ENCODE results near the gene RHOH. TPM values are rescaled to one million over a fixed set of nuclear protein-coding genes. Genes with fewer than 3 reads are reported as not detected.

RHOH gene
- total RNA-seq, 2 experiments from 2014 or later = 74.7 to 83.6 TPM

DNA sequence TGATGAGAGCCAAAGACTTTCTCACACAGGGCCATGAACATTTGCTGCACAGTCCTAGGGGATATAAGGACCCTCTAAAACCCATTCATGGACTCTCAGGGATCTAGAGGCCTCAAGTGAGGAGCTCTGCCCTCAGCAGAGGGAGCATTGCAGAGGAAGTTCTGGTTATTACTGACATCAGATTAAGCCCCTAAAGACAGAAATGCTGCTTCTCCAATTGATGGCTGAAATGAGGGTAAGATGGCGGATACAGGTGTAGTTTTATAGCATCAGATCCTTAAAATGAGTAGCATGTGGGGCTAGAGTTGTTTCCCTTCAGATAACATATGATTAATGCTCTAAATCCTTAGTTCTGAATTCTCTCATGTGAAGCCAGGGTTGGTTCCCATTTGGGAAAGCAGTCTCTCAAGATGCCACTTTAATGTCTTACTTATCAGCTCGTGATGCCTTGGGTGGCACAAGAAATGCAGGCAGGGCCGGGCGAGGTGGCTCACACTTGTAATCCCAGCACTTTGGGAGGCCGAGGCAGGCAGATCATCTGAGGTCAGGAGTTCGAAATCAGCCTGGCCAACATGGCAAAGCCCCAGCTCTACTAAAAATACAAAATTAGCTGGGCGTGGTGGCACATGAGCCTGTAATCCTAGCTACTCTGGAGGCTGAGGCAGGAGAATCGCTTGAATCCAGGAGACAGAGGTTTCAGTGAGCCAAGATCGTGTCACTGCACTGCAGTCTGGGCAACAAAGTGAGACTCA, 7.9 kb downstream of the RHOH start:
- Mint-ChIP-seq H3K4me1 (peaks cover 57% of the 10 kb centered on the region), H3K9me3 (ENCODE audit: low read depth) (no peaks in the 10 kb centered on the region), H3K27ac (peak overlapping the region; percentile 100), H3K4me3 (peak overlapping the region; percentile 98), H3K27me3 (no peaks in the 10 kb centered on the region), H3K36me3 (ENCODE audit: low read depth) (peaks cover 80% of the 10 kb centered on the region)
- CTCF ChIA-PET = interaction anchor here (0.8 to 2.1 kb wide), 15 partner anchors 9 to 121 kb away, joined by 3 to 14 read pairs (median 4); no protein-coding TSS in a partner anchor
- DNase-seq (peak; percentile 42), ATAC-seq (no peak)
- intact Hi-C loops (cut with DNase I, micrococcal nuclease) = loop anchor here (1.0 to 10.0 kb wide), 5 partner anchors 46 to 1020 kb away; partner anchors contain the start of genes LIAS (in 1 of the 2), RPL9 (in 1 of the 2) and WDR19 (in 1 of the 2)
- POLR2A ChIA-PET = interaction anchor here (0.6 to 1.8 kb wide), 12 partner anchors 10 to 260 kb away, joined by 3 to 8 read pairs (median 4); no protein-coding TSS in a partner anchor

DNA sequence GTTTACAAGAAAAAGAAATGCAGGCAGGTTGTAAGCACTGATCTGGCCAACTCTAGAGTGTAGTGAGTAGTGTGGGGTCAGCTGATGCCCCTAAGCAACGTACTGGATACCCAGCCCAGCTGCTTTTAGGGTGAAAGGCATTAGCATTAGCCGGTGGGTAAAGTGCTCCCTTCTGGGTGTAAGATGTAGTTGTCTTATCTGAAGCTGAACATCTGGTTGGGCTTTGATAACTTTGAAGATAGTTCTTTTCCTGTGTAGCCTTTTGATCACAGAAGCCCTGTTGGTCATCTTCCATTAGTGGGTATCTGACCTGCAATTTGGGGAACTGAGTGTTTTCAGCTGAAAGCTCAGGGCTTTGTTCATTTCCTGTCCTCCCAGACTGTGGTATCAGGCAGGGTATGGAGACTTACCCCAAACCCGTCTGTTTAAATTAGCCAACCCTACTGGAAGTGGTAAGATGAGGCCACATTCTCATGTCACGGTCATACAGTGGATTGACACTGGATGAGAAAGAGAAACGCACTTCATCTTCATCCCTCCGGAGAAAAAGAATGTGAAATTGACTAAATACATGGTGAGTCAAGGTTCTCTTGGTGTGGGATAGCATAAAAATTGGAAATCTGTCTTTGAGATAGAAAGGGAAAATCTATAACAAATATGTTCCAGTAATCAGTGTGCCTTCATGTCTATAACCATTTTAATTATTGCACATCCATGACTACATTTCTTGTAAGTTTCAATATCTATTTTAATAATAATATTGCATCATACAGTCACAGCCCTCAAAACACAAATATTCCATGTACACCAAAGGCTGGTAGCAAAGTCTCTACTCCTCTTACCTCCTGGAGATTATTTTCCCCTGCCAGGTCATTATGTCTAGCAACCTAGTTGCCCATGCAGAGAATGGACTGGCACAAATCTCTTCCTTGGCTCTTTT, 8.7 kb downstream of the RHOH start:
- no peaks in the 10 kb centered on the region for H3K9me3 Mint-ChIP-seq (ENCODE audit: low read depth)
- H3K4me1 Mint-ChIP-seq = peaks cover 62% of the 10 kb centered on the region
- ATAC-seq = peak; percentile 59
- H3K36me3 Mint-ChIP-seq (ENCODE audit: low read depth) = peaks cover 79% of the 10 kb centered on the region
- intact Hi-C loops (cut with DNase I, micrococcal nuclease) = loop anchor here (1.0 to 10.0 kb wide), 6 partner anchors 21 to 1021 kb away; partner anchors contain the start of genes LIAS (in 1 of the 2), RPL9 (in 1 of the 2) and WDR19 (in 1 of the 2)
- ChIA-PET CTCF (interaction anchor here (0.6 to 2.1 kb wide), 17 partner anchors 10 to 150 kb away, joined by 3 to 14 read pairs (median 5); partner anchors contain the start of gene N4BP2), POLR2A (interaction anchor here (0.6 to 1.8 kb wide), 12 partner anchors 11 to 261 kb away, joined by 3 to 8 read pairs (median 4); no protein-coding TSS in a partner anchor)
- peak overlapping the region; percentile 100 for H3K27ac Mint-ChIP-seq
- DNase-seq = peak; percentile 55
- no peaks in the 10 kb centered on the region for H3K27me3 Mint-ChIP-seq
- H3K4me3 Mint-ChIP-seq = peak overlapping the region; percentile 98

DNA sequence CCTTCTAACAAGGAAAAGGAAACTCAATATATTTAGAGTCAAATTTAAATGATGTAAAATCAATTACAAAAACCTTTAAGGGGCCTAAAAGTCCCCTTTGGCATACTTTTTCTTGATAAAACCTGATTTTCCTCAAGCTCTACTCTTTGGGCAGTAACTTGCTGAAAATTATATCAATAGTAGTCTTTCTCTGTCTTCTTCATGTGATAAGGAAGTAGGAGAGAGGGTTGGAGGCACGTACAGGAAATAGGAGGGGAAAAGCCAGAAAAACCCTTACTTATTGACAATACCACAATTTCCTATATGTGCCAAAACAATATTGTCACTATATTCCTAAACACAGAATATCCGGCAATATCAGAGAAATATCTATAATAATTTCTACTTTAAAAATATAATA, 9.6 kb downstream of the RHOH start:
- Mint-ChIP-seq H3K4me3 (peak overlapping the region; percentile 98), H3K36me3 (ENCODE audit: low read depth) (peaks cover 77% of the 10 kb centered on the region), H3K4me1 (peaks cover 70% of the 10 kb centered on the region), H3K9me3 (ENCODE audit: low read depth) (no peaks in the 10 kb centered on the region), H3K27ac (peak overlapping the region; percentile 100), H3K27me3 (no peaks in the 10 kb centered on the region)
- intact Hi-C loops (cut with DNase I, micrococcal nuclease) = loop anchor here (1.0 to 10.0 kb wide), 3 partner anchors 20 to 1022 kb away; partner anchors contain the start of gene WDR19 (in 1 of the 2)
- DNase-seq = no peak
- no peak for ATAC-seq
- POLR2A ChIA-PET = interaction anchor here (1.5 to 1.7 kb wide), 2 partner anchors 19 to 31 kb away, joined by 4 to 5 read pairs; no protein-coding TSS in a partner anchor
- CTCF ChIA-PET = interaction anchor here (0.6 to 5.7 kb wide), 13 partner anchors 9 to 150 kb away, joined by 3 to 33 read pairs (median 5); partner anchors contain the start of gene N4BP2

- Mint-ChIP-seq H3K9me3 (ENCODE audit: low read depth) (no peaks in the 10 kb centered on the region), H3K27me3 (no peaks in the 10 kb centered on the region), H3K4me1 (peaks cover 82% of the 10 kb centered on the region), H3K4me3 (peak overlapping the region; percentile 75), H3K36me3 (ENCODE audit: low read depth) (peaks cover 79% of the 10 kb centered on the region), H3K27ac (peak overlapping the region; percentile 94)
- ChIA-PET CTCF (interaction anchor here (1.0 to 5.7 kb wide), 5 partner anchors 11 to 108 kb away, joined by 3 to 33 read pairs (median 10); no protein-coding TSS in a partner anchor), POLR2A (interaction anchor here (1.0 to 2.4 kb wide), 2 partner anchors 9 to 107 kb away, joined by 3 to 9 read pairs; no protein-coding TSS in a partner anchor)
- no peak for ATAC-seq
- intact Hi-C loops (cut with DNase I, micrococcal nuclease) = loop anchor here in 1 of 2 experiments (10.0 kb wide), 2 partner anchors 855 to 1025 kb away; partner anchors contain the start of gene WDR19
- DNase-seq = peak; percentile 28
Observed at GRCh38 chr4:40209401-40209800, 12.6 kb downstream of the RHOH start.

DNA sequence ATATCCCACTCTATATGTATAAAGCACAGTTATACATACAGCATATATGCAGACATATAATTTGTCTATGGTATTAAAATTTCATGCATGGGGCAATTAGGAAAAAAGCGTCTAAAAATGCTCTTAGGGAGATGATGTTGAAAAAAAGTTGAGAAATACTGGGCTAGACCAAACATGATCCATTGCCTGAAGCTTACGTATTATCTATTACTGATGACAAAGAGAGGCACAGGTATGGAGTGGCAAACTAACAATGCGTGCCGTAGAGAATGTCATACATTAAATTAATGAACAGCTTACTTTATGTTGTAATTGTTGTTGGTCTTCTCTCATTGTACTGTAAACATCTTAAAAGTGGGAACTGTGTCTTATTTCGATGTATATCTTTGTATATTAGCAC, 13.9 kb downstream of the RHOH start:
- POLR2A ChIA-PET = interaction anchor here (1.3 to 2.4 kb wide), 3 partner anchors 11 to 106 kb away, joined by 5 to 9 read pairs (median 5); no protein-coding TSS in a partner anchor
- CTCF ChIA-PET = interaction anchor here (0.7 to 5.7 kb wide), 6 partner anchors 10 to 97 kb away, joined by 3 to 33 read pairs (median 4); no protein-coding TSS in a partner anchor
- H3K9me3 Mint-ChIP-seq (ENCODE audit: low read depth) = no peaks in the 10 kb centered on the region
- H3K4me1 Mint-ChIP-seq = peaks cover 83% of the 10 kb centered on the region
- H3K27me3 Mint-ChIP-seq = no peaks in the 10 kb centered on the region
- H3K4me3 Mint-ChIP-seq = peak overlapping the region; percentile 75
- peaks cover 81% of the 10 kb centered on the region for H3K36me3 Mint-ChIP-seq (ENCODE audit: low read depth)
- intact Hi-C loops (cut with DNase I, micrococcal nuclease) = no loop called here
- peak overlapping the region; percentile 94 for H3K27ac Mint-ChIP-seq
- ATAC-seq (no peak), DNase-seq (no peak)

DNA sequence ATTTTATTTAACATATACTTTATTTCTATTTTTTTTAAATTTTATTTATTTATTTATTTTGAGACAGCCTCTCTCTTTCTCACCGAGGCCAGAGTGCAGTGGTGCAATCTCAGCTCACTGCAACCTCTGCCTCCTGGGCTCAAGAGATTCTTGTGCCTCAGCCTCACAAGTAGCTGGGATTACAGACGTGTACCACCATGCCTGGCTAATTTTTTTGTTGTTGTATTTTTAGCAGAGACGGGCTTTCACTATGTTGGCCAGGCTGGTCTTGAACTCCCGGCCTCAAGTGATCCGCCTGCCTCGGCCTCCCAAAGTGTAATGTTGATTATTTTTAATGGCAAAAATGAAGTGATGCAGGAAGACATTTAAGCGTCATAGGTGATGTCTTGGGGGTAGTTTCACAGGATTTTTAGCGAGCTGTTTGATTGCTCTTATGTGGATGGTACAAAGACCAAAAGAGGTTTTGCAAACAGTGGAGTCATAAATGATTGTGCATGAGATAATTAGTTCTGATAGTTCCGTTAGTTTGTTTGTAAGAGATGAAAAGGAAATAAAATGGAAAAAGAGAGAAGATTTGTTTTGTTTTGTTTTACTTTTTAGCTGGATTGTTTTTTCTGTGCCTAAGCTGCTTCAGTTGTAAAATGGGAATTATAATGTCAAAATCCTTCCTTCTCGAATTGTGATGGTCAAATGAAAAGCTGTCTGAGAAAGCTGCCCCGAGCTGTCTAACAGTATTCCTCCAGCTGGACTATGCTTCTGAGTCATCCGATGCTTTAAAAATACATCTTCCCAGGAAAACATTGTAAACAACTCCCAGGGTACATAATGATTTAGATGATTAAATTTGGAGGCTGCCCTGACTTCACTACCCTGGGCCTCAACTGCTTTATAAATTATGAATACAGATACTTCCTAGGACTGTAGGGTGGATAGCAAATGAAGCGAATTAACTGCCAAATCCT, 14.7 kb downstream of the RHOH start:
- peak overlapping the region; percentile 93 for H3K27ac Mint-ChIP-seq
- peak overlapping the region; percentile 75 for H3K4me3 Mint-ChIP-seq
- no peaks in the 10 kb centered on the region for H3K9me3 Mint-ChIP-seq (ENCODE audit: low read depth)
- H3K27me3 Mint-ChIP-seq = no peaks in the 10 kb centered on the region
- intact Hi-C loops (cut with DNase I, micrococcal nuclease) = no loop called here
- ATAC-seq = no peak
- DNase-seq = no peak
- peaks cover 83% of the 10 kb centered on the region for H3K4me1 Mint-ChIP-seq
- CTCF ChIA-PET = interaction anchor here (0.6 to 5.7 kb wide), 11 partner anchors 9 to 488 kb away, joined by 3 to 33 read pairs (median 5); no protein-coding TSS in a partner anchor
- H3K36me3 Mint-ChIP-seq (ENCODE audit: low read depth) = peaks cover 84% of the 10 kb centered on the region
- POLR2A ChIA-PET = interaction anchor here (1.3 to 2.4 kb wide), 3 partner anchors 11 to 105 kb away, joined by 5 to 9 read pairs (median 5); no protein-coding TSS in a partner anchor

DNA sequence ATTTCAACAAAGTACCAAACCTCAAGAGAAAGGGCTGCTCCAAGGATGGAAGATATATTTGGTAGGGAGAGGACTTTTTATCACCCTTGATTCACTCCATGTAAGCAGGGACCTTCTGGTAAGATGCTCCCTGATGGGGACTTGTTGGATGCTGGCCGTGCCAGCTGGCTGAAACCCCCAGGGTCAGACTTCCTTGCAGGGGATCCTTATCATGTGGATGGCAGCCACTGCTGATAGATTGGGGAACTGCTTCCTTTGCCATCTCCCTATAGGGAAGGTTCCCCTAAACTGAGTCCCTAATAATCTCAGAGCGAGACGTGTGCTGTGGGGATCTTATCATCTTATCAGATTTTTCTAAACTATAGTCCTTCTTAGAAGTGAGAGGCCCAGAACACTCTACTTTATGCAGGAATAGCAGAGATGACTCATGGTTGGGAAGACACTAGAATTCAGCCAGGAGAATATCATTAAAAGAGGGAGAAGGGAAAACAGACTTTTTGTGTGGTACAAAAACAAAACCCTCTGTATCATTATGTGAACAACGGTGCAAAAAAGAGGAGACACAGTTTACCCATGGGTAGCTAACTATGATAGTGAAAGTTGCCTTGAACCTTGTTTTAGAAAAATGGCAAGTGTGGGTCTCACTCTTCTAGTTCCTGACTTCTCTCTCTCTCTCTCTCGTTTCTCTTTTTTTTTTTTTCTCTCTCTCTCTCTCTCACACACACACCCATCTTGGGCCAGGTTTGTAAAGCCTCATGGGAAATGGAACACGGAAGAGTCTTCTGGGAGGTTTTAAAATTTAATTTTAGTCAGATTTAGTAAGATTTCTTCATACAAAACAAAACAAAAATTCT, 16.1 kb downstream of the RHOH start:
- peak overlapping the region; percentile 75 for H3K4me3 Mint-ChIP-seq
- H3K36me3 Mint-ChIP-seq (ENCODE audit: low read depth) = peaks cover 88% of the 10 kb centered on the region
- DNase-seq = peak; percentile 9
- intact Hi-C loops (cut with DNase I, micrococcal nuclease) = no loop called here
- H3K4me1 Mint-ChIP-seq = peaks cover 92% of the 10 kb centered on the region
- H3K27ac Mint-ChIP-seq = peak overlapping the region; percentile 93
- ATAC-seq = peak; percentile 35
- CTCF ChIA-PET = interaction anchor here (0.6 to 3.4 kb wide), 6 partner anchors 13 to 1262 kb away, joined by 3 to 15 read pairs (median 7); no protein-coding TSS in a partner anchor
- no peaks in the 10 kb centered on the region for H3K27me3 Mint-ChIP-seq
- no peaks in the 10 kb centered on the region for H3K9me3 Mint-ChIP-seq (ENCODE audit: low read depth)
- POLR2A ChIA-PET = interaction anchor here (0.6 to 1.5 kb wide), 3 partner anchors 12 to 28 kb away, joined by 5 to 9 read pairs (median 7); no protein-coding TSS in a partner anchor

- Mint-ChIP-seq H3K4me3 (peak overlapping the region; percentile 75), H3K9me3 (ENCODE audit: low read depth) (no peaks in the 10 kb centered on the region), H3K27me3 (no peaks in the 10 kb centered on the region), H3K36me3 (ENCODE audit: low read depth) (peaks cover 92% of the 10 kb centered on the region), H3K4me1 (peaks cover 94% of the 10 kb centered on the region), H3K27ac (peak overlapping the region; percentile 93)
- ATAC-seq = peak; percentile 31
- DNase-seq = peak; percentile 55
- intact Hi-C loops (cut with DNase I, micrococcal nuclease) = no loop called here
- CTCF ChIA-PET = interaction anchor here (0.6 to 3.4 kb wide), 7 partner anchors 9 to 629 kb away, joined by 3 to 15 read pairs (median 4); no protein-coding TSS in a partner anchor
- POLR2A ChIA-PET = interaction anchor here (1.5 kb wide), 1 partner anchor 14 kb away, joined by 7 read pairs; no protein-coding TSS in a partner anchor
Observed at GRCh38 chr4:40214038-40214437, 17.2 kb downstream of the RHOH start.

All from activated CD4-positive, alpha-beta T cell treated with anti-CD3 and anti-CD28 coated beads for 36 hours (primary cell).